Measurements from ENCODE around the gene GALC.

DNA sequence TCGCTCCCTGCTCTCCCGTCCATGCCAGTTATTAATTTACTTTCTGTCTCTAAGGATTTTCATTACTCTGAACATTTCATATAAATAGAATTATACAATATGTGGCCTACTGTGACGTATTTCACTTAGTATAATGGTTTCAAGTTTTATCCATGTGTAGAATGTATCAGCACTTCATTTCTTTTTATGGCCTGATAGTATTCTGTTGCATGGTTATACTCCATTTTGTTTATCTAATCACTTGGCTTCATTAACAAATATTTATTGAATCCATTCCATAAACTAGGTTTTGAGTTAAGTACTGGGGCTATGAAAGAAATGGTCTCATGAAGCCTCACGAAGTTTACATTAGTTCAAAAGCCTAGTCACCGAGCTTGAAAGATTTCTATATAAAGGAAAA lies 19.5 kb upstream of the GALC start:
- no peak for TF ChIP-seq POLR2A (IDR thresholded peaks at IDR 0.05)
- TF ChIP-seq, protein P1, sequence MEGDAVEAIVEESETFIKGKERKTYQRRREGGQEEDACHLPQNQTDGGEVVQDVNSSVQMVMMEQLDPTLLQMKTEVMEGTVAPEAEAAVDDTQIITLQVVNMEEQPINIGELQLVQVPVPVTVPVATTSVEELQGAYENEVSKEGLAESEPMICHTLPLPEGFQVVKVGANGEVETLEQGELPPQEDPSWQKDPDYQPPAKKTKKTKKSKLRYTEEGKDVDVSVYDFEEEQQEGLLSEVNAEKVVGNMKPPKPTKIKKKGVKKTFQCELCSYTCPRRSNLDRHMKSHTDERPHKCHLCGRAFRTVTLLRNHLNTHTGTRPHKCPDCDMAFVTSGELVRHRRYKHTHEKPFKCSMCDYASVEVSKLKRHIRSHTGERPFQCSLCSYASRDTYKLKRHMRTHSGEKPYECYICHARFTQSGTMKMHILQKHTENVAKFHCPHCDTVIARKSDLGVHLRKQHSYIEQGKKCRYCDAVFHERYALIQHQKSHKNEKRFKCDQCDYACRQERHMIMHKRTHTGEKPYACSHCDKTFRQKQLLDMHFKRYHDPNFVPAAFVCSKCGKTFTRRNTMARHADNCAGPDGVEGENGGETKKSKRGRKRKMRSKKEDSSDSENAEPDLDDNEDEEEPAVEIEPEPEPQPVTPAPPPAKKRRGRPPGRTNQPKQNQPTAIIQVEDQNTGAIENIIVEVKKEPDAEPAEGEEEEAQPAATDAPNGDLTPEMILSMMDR (IDR thresholded peaks at IDR 0.05): no peak
